BLaER1 treated with 17β-estradiol and CSF1 and Interleukin-3, amounts not matched to agents 10 nM and 100 nM (cell line): ENCODE data around the gene NDUFA8.

ENCODE experiments used
- H3K27ac ChIP-seq, 11 experiments: shearing (Covaris generic); formaldehyde crosslinking; 2 replicates each; pipeline ENCODE4 v1.8.1; 2022
- H3K27me3 ChIP-seq, 11 experiments: shearing (Covaris generic); formaldehyde crosslinking; 2 replicates each; pipeline ENCODE4 v1.8.1; 2022
- H3K36me3 ChIP-seq, 11 experiments: shearing (Covaris generic); formaldehyde crosslinking; 2 replicates each; pipeline ENCODE4 v1.8.1; 2022
- H3K4me1 ChIP-seq, 10 experiments: shearing (Covaris generic); formaldehyde crosslinking; 2 replicates each; pipeline ENCODE4 v1.8.1; 2022
- H3K4me2 ChIP-seq, 11 experiments: shearing (Covaris generic); formaldehyde crosslinking; 2 replicates each; pipeline ENCODE4 v1.8.1; 2022
- H3K4me3 ChIP-seq, 10 experiments: shearing (Covaris generic); formaldehyde crosslinking; 2 replicates each; pipeline ENCODE4 v1.8.1; 2022
- H3K9ac ChIP-seq, 11 experiments: shearing (Covaris generic); formaldehyde crosslinking; 2 replicates each; pipeline ENCODE4 v1.8.1; 2022
- H3K9me3 ChIP-seq, 11 experiments: shearing (Covaris generic); formaldehyde crosslinking; replicated peaks in 1 of 11; 2 replicates each; pipeline ENCODE4 v1.8.1; 2022
- H4K20me1 ChIP-seq, 11 experiments: shearing (Covaris generic); formaldehyde crosslinking; 2 replicates each; pipeline ENCODE4 v1.8.1; 2022
- Cebpa-rat ChIP-seq, 11 experiments: shearing (Covaris generic); IDR thresholded peaks; 2 replicates each; pipeline ENCODE4 v1.8.1; 2022

Gene NDUFA8

GRCh38 chr9:122144836-122145591 is 14.6 kb downstream of the NDUFA8 start:
- Histone ChIP-seq H4K20me1 (peaks cover 0 to 29% (median 19%) of the 10 kb centered on the region in 11 experiments; a peak in 11 of 22 replicates), H3K4me1 (no peaks in the 10 kb centered on the region), H3K27ac (no peak overlapping the region), H3K4me2 (no peak overlapping the region), H3K9me3 (no peaks in the 10 kb centered on the region), H3K4me3 (no peak overlapping the region), H3K27me3 (no peaks in the 10 kb centered on the region), H3K9ac (no peak overlapping the region), H3K36me3 (peaks cover 75 to 90% (median 86%) of the 10 kb centered on the region in 11 experiments)
- no peak for TF ChIP-seq Cebpa-rat (IDR thresholded peaks at IDR 0.05)

- TF ChIP-seq Cebpa-rat (IDR thresholded peaks at IDR 0.05), result no peak
- H3K27me3 ChIP-seq, result no peaks in the 10 kb centered on the region
- peaks cover 64 to 80% (median 75%) of the 10 kb centered on the region in 11 experiments for H3K36me3 ChIP-seq
- no peaks in the 10 kb centered on the region for H3K4me1 ChIP-seq
- H3K9me3 ChIP-seq, result no peaks in the 10 kb centered on the region
- H3K4me3 ChIP-seq, result no peak overlapping the region
- H4K20me1 ChIP-seq, result peaks cover 0 to 22% (median 12%) of the 10 kb centered on the region in 11 experiments; a peak in 9 of 22 replicates
- no peak overlapping the region for H3K9ac ChIP-seq
- no peak overlapping the region for H3K27ac ChIP-seq
- H3K4me2 ChIP-seq, result no peak overlapping the region
Measured at GRCh38 chr9:122143876-122144405, 15.6 kb downstream of the NDUFA8 start.

GRCh38 chr9:122143296-122143695 is 16.3 kb downstream of the NDUFA8 start:
- H3K27me3 ChIP-seq, result no peaks in the 10 kb centered on the region
- H3K27ac ChIP-seq, result no peak overlapping the region
- no peak for TF ChIP-seq Cebpa-rat (IDR thresholded peaks at IDR 0.05)
- H3K4me3 ChIP-seq, result no peak overlapping the region
- no peaks in the 10 kb centered on the region for H3K4me1 ChIP-seq
- no peak overlapping the region for H3K4me2 ChIP-seq
- peaks cover 0 to 19% (median 11%) of the 10 kb centered on the region in 11 experiments; a peak in 6 of 22 replicates for H4K20me1 ChIP-seq
- no peaks in the 10 kb centered on the region for H3K9me3 ChIP-seq
- H3K9ac ChIP-seq, result no peak overlapping the region
- H3K36me3 ChIP-seq, result peaks cover 60 to 73% (median 68%) of the 10 kb centered on the region in 11 experiments

GRCh38 chr9:122141671-122142070 is 17.9 kb downstream of the NDUFA8 start:
- no peak overlapping the region for H3K4me2 ChIP-seq
- H3K4me1 ChIP-seq, result no peaks in the 10 kb centered on the region
- H3K27ac ChIP-seq, result no peak overlapping the region
- no peak for TF ChIP-seq Cebpa-rat (IDR thresholded peaks at IDR 0.05)
- H3K9me3 ChIP-seq, result no peaks in the 10 kb centered on the region
- H3K9ac ChIP-seq, result no peak overlapping the region
- peaks cover 0 to 19% (median 10%) of the 10 kb centered on the region in 11 experiments; a peak in 6 of 22 replicates for H4K20me1 ChIP-seq
- peaks cover 45 to 57% (median 52%) of the 10 kb centered on the region in 11 experiments for H3K36me3 ChIP-seq
- no peaks in the 10 kb centered on the region for H3K27me3 ChIP-seq
- no peak overlapping the region for H3K4me3 ChIP-seq

GRCh38 chr9:122140368-122141193 is 19.0 kb downstream of the NDUFA8 start:
- H3K27ac ChIP-seq, result no peak overlapping the region

GRCh38 chr9:122138560-122139268 is 20.9 kb downstream of the NDUFA8 start:
- Histone ChIP-seq H4K20me1 (no peaks in the 10 kb centered on the region; a peak in 1 of 22 replicates), H3K4me2 (no peak overlapping the region), H3K4me3 (no peak overlapping the region), H3K9me3 (no peaks in the 10 kb centered on the region), H3K27ac (no peak overlapping the region), H3K9ac (no peak overlapping the region), H3K36me3 (peaks cover 15 to 27% (median 23%) of the 10 kb centered on the region in 11 experiments), H3K27me3 (no peaks in the 10 kb centered on the region), H3K4me1 (no peaks in the 10 kb centered on the region)
- TF ChIP-seq Cebpa-rat (IDR thresholded peaks at IDR 0.05), result no peak

More at GRCh38 chr9:122140368-122141193, 19.0 kb downstream of the NDUFA8 start:
- Histone ChIP-seq H3K36me3 (peaks cover 34 to 46% (median 41%) of the 10 kb centered on the region in 11 experiments), H3K4me2 (no peak overlapping the region), H4K20me1 (peaks cover 0 to 15% (median 6%) of the 10 kb centered on the region in 11 experiments; a peak in 6 of 22 replicates), H3K4me3 (no peak overlapping the region), H3K4me1 (no peaks in the 10 kb centered on the region), H3K27me3 (no peaks in the 10 kb centered on the region), H3K9me3 (no peaks in the 10 kb centered on the region), H3K9ac (no peak overlapping the region)
- TF ChIP-seq Cebpa-rat (IDR thresholded peaks at IDR 0.05), result no peak

GRCh38 chr9:122135529-122135859 is 24.1 kb downstream of the NDUFA8 start:
- Histone ChIP-seq H4K20me1 (peaks cover 0 to 4% (median 0%) of the 10 kb centered on the region in 11 experiments; a peak in 2 of 22 replicates), H3K9me3 (no peaks in the 10 kb centered on the region), H3K9ac (no peak overlapping the region), H3K4me3 (no peak overlapping the region), H3K36me3 (no peaks in the 10 kb centered on the region), H3K27me3 (peaks cover 0 to 13% (median 9%) of the 10 kb centered on the region in 11 experiments; a peak in 14 of 22 replicates), H3K4me1 (no peaks in the 10 kb centered on the region), H3K4me2 (no peak overlapping the region), H3K27ac (no peak overlapping the region)
- TF ChIP-seq Cebpa-rat (IDR thresholded peaks at IDR 0.05), result no peak

GRCh38 chr9:122134822-122135528 is 24.6 kb downstream of the NDUFA8 start:
- Histone ChIP-seq H3K9ac (no peak overlapping the region), H3K9me3 (no peaks in the 10 kb centered on the region), H3K27me3 (peaks cover 0 to 13% (median 9%) of the 10 kb centered on the region in 11 experiments; a peak in 14 of 22 replicates), H3K4me1 (no peaks in the 10 kb centered on the region), H4K20me1 (peaks cover 0 to 4% (median 0%) of the 10 kb centered on the region in 11 experiments; a peak in 2 of 22 replicates), H3K4me3 (no peak overlapping the region), H3K36me3 (no peaks in the 10 kb centered on the region), H3K27ac (no peak overlapping the region), H3K4me2 (no peak overlapping the region)
- TF ChIP-seq Cebpa-rat (IDR thresholded peaks at IDR 0.05), result no peak
